GM21717 (cell line): ENCODE measurements around the gene POLR3A.

Source experiments
- ATAC-seq: cut with Tn5 transposase; IDR thresholded peaks from one replicate; pipeline ENCODE4 v1.9.1; 2021; ENCODE audit warnings: mild to moderate bottlenecking, moderate library complexity; ENCODE audit not compliant: unreplicated experiment

POLR3A gene

GRCh38 chr10:77983384-77984341 is 45.7 kb downstream of the POLR3A start:
- ATAC-seq, result no peak

- no peak for ATAC-seq
Measured at GRCh38 chr10:77981281-77981680, 48.0 kb downstream of the POLR3A start.

- ATAC-seq, result no peak
Measured at GRCh38 chr10:77979221-77979620, 50.1 kb downstream of the POLR3A start.

GRCh38 chr10:77978360-77978759 is 51.0 kb downstream of the POLR3A start:
- no peak for ATAC-seq

- ATAC-seq, result no peak
Measured at GRCh38 chr10:77977934-77978333, 51.4 kb downstream of the POLR3A start.

GRCh38 chr10:77977016-77977415 is 52.3 kb downstream of the POLR3A start:
- ATAC-seq, result no peak

- no peak for ATAC-seq
Measured at GRCh38 chr10:77975086-77975666, 54.1 kb downstream of the POLR3A start.

GRCh38 chr10:77974396-77975074 is 54.8 kb downstream of the POLR3A start:
- ATAC-seq, result no peak

- ATAC-seq, result no peak
Measured at GRCh38 chr10:77973276-77973675, 56.0 kb downstream of the POLR3A start.

- ATAC-seq, result no peak
Measured at GRCh38 chr10:77972148-77972547, 57.2 kb downstream of the POLR3A start.

GRCh38 chr10:77971804-77972144 is 57.5 kb downstream of the POLR3A start:
- ATAC-seq, result no peak

GRCh38 chr10:77970869-77971803 is 58.2 kb downstream of the POLR3A start:
- no peak for ATAC-seq

- no peak for ATAC-seq
Measured at GRCh38 chr10:77969114-77969513, 60.2 kb downstream of the POLR3A start.

GRCh38 chr10:77967611-77968022 is 61.7 kb downstream of the POLR3A start:
- ATAC-seq, result no peak

- ATAC-seq, result no peak
Measured at GRCh38 chr10:77965294-77965693, 64.0 kb downstream of the POLR3A start.

GRCh38 chr10:77964811-77965210 is 64.5 kb downstream of the POLR3A start:
- ATAC-seq, result no peak

- no peak for ATAC-seq
Measured at GRCh38 chr10:77963901-77964300, 65.4 kb downstream of the POLR3A start.

GRCh38 chr10:77962350-77963146 is 66.8 kb downstream of the POLR3A start:
- no peak for ATAC-seq

- no peak for ATAC-seq
Measured at GRCh38 chr10:77961668-77962067, 67.6 kb downstream of the POLR3A start.

- no peak for ATAC-seq
Measured at GRCh38 chr10:77960829-77961329, 68.4 kb downstream of the POLR3A start.
